Epithelial cell of proximal tubule (primary cell): ENCODE data around the gene WDR13. TPM values are rescaled to one million over a fixed set of nuclear protein-coding genes. Genes with fewer than 3 reads are reported as not detected.

Source experiments
- DNase-seq: peaks from one replicate; pipeline ENCODE4 v3.0.0-alpha.2; 2011; ENCODE audit warnings: low read depth
- H3K4me3 ChIP-seq: 2 replicates; pipeline ENCODE4 v1.5.1; 2011; ENCODE audit warnings: low read depth, mild to moderate bottlenecking, low read length
- total RNA-seq: library from RNA; depleted of rRNA; stranded (reverse); fragments of >200 nt; gene quantifications from 2 replicates; pipeline ENCODE4 v1.2.3, GENCODE V29; 2015
- TF ChIP-seq, protein P1 (sequence below): conservative IDR thresholded peaks from 2 replicates; pipeline ENCODE4 v1.5.1; 2012; ENCODE audit warnings: low read depth, mild to moderate bottlenecking, low read length

Gene WDR13
- total RNA-seq, 1 donor from 2014 or later: 64.9 TPM

DNA sequence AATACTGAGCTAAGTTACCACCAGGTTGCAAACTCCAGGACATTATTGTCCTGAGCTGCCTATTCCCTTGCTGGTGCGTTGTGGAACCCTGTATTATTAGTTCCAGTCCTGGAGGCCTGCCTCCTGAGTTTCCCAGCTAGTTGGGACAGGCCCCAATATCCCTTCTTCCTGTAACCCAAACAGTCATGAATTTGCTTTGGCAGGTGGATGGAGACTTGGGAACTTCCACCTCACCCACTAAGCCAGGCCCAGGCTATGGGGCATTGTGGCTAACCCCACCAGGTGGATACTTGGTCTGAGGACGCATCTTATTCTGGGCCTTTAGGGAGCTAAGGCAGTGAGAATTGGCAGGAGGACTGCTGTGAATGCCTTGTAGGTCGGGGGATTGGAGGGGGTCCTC is 18.0 kb upstream of the WDR13 start:
- TF ChIP-seq, protein P1, sequence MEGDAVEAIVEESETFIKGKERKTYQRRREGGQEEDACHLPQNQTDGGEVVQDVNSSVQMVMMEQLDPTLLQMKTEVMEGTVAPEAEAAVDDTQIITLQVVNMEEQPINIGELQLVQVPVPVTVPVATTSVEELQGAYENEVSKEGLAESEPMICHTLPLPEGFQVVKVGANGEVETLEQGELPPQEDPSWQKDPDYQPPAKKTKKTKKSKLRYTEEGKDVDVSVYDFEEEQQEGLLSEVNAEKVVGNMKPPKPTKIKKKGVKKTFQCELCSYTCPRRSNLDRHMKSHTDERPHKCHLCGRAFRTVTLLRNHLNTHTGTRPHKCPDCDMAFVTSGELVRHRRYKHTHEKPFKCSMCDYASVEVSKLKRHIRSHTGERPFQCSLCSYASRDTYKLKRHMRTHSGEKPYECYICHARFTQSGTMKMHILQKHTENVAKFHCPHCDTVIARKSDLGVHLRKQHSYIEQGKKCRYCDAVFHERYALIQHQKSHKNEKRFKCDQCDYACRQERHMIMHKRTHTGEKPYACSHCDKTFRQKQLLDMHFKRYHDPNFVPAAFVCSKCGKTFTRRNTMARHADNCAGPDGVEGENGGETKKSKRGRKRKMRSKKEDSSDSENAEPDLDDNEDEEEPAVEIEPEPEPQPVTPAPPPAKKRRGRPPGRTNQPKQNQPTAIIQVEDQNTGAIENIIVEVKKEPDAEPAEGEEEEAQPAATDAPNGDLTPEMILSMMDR: no peak
- DNase-seq: no peak
- H3K4me3 ChIP-seq: no peak overlapping the region

DNA sequence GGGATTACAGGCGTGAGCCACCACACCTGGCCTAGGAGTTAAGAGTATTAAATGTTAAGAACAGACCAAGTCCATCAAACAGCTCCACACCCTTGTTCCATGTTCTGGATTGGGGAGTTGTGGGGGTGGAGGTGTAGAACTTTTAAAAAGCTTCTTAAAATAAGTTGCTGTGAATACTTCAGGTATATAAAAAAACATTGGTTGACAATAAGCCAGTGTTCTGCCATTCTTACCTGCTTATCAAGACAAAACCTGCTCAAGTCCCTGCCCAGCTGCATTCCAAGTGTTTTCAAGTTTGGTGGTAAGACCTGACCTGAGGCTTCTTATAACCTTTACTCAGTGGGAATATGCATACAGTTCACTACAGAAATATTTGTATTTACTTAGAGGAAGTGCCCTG is 16.6 kb upstream of the WDR13 start:
- no peak for DNase-seq
- H3K4me3 ChIP-seq: no peak overlapping the region
- TF ChIP-seq, protein P1: no peak

DNA sequence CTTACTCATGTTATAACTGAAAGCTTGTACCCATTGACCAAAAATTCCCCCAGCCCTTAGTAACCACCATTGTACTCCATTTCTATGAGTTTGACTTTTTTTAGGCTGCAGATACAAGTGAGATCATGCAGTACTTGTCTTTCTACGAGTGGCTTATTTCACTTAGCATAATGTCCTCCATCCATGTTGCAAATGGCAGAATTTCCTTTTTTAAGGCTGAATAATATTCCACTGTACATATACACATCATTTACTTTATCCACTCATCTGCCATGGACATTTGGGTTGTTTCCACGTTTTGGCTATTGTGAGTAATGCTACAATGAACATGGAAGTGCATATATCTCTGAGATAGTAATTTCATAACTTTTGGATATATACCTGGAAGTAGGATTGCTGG is 12.6 kb upstream of the WDR13 start:
- no peak overlapping the region for H3K4me3 ChIP-seq
- TF ChIP-seq, protein P1: no peak
- DNase-seq: no peak

DNA sequence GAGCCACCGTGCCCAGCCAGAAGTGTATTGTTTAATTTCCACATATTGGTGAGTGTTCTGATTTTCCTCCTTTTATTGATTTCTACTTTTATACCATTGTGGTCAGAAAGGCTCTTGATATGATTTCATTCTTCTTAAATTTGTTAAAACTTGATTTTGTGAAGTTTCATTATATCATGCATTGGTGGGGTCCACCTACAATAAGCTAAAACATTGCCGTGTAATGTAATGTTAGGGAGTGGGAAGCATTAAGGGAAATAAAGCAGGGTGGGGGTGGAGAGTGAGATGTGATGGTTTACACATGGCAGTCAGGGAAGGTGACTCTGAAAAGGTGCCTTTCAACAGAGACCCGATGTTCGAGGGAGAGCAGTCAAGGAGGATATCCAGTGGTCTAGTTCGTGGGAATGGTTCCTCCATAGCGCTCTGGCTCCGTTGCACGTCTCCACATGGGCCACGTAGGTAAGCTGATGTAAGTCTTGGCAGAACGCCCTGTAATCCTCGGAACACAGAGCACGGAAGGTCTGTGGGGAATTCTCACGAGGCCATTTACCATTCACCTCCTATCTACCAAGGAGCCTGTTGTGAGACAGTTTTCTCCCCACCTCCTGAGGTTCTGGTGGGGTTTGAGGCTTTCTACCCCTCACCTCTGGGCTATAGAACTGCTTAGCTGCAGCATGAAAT is 7.7 kb upstream of the WDR13 start:
- H3K4me3 ChIP-seq: peak overlapping the region; percentile 64
- TF ChIP-seq, protein P1: no peak

DNA sequence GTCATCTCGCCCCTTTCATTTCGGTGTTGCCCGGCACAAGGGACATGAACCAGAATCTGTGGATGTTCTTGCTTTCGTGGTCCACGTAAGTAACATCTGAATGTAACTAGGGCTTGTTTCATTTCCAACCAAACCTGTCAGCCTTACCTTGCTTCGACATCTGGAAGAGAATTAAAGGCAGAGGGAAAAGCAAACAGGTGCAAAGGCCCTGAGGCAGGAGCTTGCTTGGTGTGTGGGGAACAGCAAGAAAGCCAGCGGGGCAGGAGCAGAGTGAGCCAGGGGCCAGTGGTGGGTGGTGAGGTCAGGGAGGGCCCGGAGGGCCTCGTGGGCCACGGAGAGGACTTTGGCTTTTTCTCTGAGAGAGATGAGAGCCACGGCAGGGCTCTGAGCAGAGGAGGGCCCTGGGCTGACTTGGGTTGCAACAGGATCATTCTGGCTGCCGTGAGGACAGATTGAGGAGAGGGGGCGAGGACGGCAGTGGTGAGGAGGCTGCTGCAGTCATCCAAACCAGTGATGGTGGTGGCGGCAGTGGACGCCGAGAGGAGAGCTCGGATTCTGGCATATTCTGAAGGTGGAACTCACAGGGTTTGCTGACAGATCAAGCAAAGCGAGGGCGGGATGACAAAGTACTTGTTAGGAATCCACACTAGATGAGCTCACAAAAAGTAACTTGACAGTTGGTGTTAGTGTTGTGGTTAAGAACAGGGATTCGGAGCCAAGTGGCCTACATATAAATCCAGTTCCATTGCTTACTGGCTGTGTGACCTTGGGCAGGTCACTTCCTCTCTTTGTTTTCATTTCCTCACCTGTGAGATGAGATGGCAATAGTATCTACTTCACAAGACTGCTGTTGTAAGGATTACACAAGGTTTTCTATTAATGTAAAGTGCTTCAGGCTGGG is 6.8 kb upstream of the WDR13 start:
- no peak for DNase-seq
- TF ChIP-seq, protein P1: no peak
- peak overlapping the region; percentile 64 for H3K4me3 ChIP-seq

More for the DNA sequence above, 7.7 kb upstream of the WDR13 start:
- no peak for DNase-seq

DNA sequence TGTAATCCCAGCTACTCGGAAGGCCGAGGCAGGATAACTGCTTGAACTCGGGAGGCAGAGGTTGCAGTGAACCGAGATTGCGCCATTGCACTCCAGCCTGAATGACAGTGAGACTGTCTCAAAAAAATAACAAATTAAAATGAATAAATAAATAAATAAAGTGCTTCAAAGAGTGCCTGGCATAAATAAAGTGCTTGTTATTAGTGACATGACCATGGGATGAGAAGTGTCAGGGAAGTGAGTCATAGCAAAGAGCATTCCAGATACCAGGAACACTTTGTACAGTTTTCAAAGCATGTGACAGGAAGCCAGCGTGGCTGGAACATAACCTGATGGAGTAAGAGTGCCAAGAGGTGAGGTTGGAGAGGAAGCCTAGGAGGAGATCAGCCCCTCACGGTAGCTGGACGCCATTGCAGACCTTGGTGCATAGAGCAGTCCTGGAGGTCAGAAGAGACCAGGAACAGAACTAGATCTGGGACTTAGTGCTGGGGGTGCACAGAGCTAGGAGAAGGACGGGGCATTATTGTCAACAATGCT is 6.0 kb upstream of the WDR13 start:
- no peak for DNase-seq
- H3K4me3 ChIP-seq: peak overlapping the region; percentile 64
- TF ChIP-seq, protein P1: peak; percentile 36
